ENCODE data around the gene MAGEB10.

MAGEB10 gene

GRCh38 chrX:27840881-27841280 lies 33.1 kb downstream of the MAGEB10 start:
- Histone ChIP-seq H3K4me1 (ENCODE audit: control insufficient read depth, low read depth, low read length) (no peaks in the 10 kb centered on the region), H3K9ac (ENCODE audit: low read length) (no peak overlapping the region), H3K4me3 (ENCODE audit: low read length) (no peak overlapping the region), H3K9me3 (ENCODE audit: control insufficient read depth, low read depth, low read length) (peaks cover 4% of the 10 kb centered on the region), H3K36me3 (ENCODE audit: control insufficient read depth, low read depth, low read length) (no peaks in the 10 kb centered on the region), H3K27me3 (ENCODE audit: control insufficient read depth, insufficient read depth, low read length) (no peaks in the 10 kb centered on the region), H3K27ac (ENCODE audit: low read length) (no peak overlapping the region)

- H3K36me3 ChIP-seq (ENCODE audit: control insufficient read depth, low read depth, low read length) = no peaks in the 10 kb centered on the region
- H3K4me3 ChIP-seq (ENCODE audit: low read length) = no peak overlapping the region
- peaks cover 8% of the 10 kb centered on the region for H3K9me3 ChIP-seq (ENCODE audit: control insufficient read depth, low read depth, low read length)
- H3K9ac ChIP-seq (ENCODE audit: low read length) = no peak overlapping the region
- no peaks in the 10 kb centered on the region for H3K4me1 ChIP-seq (ENCODE audit: control insufficient read depth, low read depth, low read length)
- H3K27me3 ChIP-seq (ENCODE audit: control insufficient read depth, insufficient read depth, low read length) = no peaks in the 10 kb centered on the region
- H3K27ac ChIP-seq (ENCODE audit: low read length) = no peak overlapping the region
These were observed 35.1 kb downstream of the MAGEB10 start for GRCh38 chrX:27842859-27843258.

GRCh38 chrX:27860337-27860736 lies 52.5 kb downstream of the MAGEB10 start:
- Histone ChIP-seq H3K27ac (ENCODE audit: low read length) (no peak overlapping the region), H3K36me3 (ENCODE audit: control insufficient read depth, low read depth, low read length) (no peaks in the 10 kb centered on the region), H3K9ac (ENCODE audit: low read length) (no peak overlapping the region), H3K4me1 (ENCODE audit: control insufficient read depth, low read depth, low read length) (no peaks in the 10 kb centered on the region), H3K27me3 (ENCODE audit: control insufficient read depth, insufficient read depth, low read length) (no peaks in the 10 kb centered on the region), H3K9me3 (ENCODE audit: control insufficient read depth, low read depth, low read length) (peaks cover 4% of the 10 kb centered on the region), H3K4me3 (ENCODE audit: low read length) (no peak overlapping the region)

GRCh38 chrX:27863809-27864208 lies 56.0 kb downstream of the MAGEB10 start:
- Histone ChIP-seq H3K27ac (ENCODE audit: low read length) (no peak overlapping the region), H3K27me3 (ENCODE audit: control insufficient read depth, insufficient read depth, low read length) (no peaks in the 10 kb centered on the region), H3K36me3 (ENCODE audit: control insufficient read depth, low read depth, low read length) (no peaks in the 10 kb centered on the region), H3K4me1 (ENCODE audit: control insufficient read depth, low read depth, low read length) (no peaks in the 10 kb centered on the region), H3K4me3 (ENCODE audit: low read length) (no peak overlapping the region), H3K9me3 (ENCODE audit: control insufficient read depth, low read depth, low read length) (no peaks in the 10 kb centered on the region), H3K9ac (ENCODE audit: low read length) (no peak overlapping the region)

Measured in iPS-18a (cell line).